NK-92 (cell line): ENCODE data around the gene HES2.
"Not testable (repeated sequence)": the region's sequence is repeated elsewhere in the genome, so short reads cannot be mapped to it uniquely, and the experiment has no call there.

ENCODE experiments used
- DNase-seq: peaks from one replicate; lab custom pipeline; 2025; ENCODE audit not compliant: unreplicated experiment; lab: John Stamatoyannopoulos, UW

The HES2 gene, protein sequence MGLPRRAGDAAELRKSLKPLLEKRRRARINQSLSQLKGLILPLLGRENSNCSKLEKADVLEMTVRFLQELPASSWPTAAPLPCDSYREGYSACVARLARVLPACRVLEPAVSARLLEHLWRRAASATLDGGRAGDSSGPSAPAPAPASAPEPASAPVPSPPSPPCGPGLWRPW

DNA sequence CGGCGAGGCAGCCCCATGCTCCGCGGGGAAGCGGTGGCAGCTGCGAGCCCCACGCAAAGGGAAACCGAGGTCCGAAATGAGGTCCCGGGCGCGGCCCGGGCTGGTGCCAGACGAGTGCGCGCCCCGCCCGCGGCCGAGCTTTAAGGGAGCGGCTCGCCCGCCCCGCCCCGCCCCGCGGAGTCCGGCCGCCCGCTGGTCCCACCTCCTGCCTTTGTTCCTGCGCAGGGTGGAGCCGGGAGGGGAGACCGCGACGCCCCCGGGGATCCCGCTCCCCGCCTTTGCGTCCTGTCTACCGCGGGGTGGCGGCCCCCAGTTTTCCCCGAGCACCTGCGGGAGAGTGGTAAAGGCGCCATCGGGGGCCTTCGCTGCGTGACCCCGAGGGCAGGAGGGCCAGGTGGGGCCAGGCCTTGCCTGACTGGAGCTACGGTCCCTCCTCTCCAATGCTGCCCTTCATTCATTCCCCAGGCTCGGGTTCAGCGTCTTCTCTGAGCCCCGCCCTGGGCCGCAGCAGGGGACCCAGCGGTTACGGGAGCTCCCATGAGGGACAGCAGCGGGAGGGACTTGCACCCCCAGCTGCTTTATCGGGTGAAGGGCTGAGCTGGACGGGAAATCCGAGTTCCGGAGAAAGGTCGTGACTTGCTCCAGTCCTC, at the start of gene HES2:
Gene HES2 (minus strand): TSS at position 116 of the 650 bp plus-strand sequence. CDS start 99 bp downstream, at position 17.
- no peak for DNase-seq

DNA sequence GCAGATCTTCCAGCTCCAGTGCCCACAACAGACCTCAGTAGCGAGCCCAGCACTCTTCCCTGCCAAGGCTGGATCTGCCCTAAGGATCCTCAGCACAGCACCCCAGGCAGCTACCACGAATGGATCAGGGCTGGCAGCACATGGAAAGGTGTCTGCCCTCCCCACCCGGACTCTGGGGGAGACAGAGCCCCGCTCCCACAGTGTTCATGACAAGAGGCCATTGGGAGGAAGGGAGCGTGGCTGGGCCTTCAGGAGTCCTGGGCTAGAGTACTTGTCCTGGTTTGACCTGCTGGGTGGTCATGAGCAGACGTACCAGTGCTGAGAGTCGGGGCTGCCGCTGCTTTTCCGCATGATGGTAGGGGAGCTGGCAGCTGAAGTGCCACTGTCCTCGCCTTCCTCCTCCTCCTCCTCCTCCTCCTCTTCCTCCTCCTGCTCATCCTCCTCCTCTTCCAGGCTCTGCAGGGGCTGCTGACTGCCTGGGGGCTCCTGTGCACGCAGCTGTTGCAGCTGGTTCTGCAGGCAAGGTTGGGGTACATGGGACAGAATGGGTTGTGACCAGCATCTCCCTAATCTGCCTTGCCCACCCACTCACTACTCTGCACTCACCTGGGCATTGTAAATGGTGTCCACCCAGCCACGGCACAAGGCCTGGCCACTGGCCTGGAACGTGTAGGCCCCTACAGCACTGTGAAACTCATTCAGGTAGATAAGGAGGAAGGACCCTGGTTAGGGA, 49.2 kb upstream of the HES2 start:
- no peak for DNase-seq

DNA sequence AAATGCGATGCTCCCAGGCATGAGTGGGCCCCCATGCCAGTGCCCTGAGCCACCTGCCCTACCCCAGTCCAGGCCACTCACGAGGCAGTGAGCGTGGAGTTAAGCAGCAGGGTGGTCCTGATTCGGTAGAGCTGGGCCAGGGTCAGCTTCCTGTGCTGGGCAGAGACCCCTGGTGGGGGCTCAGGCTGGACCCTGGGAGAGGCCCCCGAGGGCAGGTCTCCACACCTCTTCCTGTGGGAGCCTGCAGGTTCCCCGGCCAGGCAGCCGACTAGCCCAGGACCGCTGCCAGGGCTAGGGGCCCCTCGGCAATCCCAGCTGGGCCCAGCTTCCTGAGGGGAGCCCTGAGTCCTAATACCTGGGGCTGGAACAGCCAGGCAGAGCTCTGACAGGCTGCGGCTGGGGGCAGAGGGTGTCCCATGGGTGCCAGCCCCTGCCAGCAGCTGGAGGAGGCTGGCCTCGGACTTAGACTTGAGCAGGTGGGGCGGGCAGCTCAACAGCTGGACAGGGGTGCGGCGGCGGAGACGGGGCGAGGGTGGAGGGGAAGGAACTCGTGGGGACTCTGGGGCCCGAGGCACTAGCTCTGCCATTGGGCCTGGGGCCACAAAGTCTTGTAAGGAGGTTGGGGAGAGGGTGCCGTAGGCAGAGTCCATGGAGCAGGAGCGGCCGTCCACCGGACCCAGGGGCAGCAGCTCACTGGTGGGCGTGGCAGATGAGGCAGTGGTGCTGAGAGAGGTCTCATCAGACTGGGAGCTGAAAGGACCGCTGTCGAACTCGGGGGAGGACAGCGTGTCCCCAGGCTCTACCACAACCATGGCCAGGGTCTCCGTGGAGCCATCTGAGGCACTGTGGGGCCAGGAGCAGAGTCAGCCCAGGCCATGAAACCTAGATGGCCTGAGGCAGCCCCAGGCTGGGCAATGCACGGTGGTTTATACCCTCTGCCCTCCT, 48.3 kb upstream of the HES2 start:
- DNase-seq, result no peak

DNA sequence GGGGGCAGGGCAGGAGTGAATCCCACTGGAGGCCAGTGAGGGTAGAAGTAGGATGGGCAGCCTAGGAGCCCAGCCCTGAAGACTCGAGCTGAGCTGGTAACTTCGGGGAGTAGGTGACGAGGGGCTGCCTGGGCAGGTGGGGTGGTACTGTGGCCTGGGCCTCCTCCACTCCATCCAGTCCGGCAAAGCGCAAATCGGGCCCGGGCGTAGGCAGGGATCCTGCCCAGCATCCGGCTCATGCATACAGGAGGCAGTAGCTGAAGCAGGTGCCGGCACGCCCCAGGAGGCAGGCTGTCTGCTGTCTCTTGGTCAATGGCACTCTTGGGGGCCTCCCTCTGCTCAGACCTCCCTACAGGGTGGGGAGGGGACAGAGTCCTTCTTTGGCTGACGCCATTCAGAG, 47.5 kb upstream of the HES2 start:
- DNase-seq, result no peak

DNA sequence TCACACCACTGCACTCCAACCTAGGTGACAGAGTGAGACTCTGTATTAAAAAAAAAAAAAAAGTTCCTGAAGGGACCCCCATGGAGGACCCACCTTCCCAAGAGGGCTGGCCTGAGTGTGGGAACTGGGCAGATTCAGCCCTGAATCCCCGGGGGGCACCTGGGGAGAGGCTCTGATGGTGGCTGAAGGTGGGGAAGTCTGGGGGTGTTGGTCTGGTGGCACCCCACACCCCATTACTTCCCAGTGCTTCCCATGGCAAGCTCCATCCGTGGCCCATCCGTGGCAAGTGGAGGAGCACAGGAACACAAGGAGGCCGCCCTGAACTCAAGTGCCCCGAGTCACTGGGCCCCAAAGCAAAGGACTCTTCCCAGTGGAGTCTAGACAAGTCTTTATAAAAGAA, 47.0 kb upstream of the HES2 start:
- DNase-seq, result no peak

DNA sequence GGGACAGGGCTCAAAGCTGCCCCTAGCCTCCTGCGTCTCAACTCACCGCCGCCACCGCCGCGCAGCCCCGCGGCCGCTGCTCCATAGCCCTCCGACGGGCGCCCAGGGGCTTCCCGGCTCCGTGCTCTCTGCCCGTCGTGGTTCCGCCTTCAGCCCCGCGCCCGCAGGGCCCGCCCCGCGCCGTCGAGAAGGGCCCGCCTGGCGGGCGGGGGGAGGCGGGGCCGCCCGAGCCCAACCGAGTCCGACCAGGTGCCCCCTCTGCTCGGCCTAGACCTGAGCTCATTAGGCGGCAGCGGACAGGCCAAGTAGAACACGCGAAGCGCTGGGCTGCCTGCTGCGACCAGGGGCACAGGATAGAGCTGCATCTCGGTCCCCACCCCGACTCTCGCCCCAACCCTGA, 46.3 kb upstream of the HES2 start, which contains the start of gene TNFRSF25:
Gene TNFRSF25 (minus strand): TSS at position 151 of the 400 bp plus-strand sequence. CDS start 66 bp downstream, at position 85.
- DNase-seq, result no peak

DNA sequence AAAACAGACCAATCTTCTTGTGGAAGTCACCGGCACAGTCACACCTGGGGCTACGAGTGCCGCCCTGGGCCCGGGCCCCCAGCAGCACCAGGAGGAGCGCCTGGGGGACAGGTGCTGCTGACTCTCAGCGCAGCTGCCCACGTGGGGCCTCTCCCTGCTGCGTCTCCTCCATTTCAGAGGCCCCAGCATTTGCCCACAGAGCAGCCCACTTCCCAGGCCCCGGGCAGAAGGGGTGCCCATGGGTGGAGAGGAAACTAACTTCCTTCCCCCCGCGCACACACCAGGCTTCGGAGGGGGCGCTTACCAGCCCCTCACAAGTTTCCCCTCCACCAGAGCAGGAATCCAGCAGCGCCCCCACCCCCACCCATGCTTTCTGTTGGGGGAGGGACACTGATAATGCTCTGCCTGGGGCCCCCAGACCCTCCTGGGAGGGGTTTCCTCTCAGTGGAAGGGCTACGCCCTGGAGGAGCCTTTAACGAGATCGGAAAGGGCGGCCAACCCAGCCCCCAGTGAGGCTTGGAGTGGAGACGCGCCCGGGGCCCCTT, 45.8 kb upstream of the HES2 start:
- DNase-seq, result no peak

DNA sequence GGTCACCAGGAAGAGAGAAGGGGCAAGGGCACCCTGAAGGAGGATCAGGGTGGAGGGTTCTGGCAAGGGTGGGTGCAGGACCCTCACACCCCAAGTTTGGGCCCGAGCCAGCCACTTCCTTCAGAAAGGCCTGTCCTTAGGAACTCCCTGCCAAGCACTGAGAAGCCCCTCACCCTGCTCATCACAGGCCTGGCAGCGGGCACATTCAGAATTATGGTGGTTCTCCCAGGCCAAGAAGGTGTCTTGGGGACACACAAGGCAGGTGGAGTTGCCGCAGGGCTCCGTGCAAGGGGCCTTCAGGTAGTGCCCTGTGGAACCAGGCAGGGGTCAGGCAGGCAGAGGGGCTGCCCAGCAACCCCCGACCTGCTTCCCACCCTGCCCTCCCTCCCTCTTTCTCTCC, 45.2 kb upstream of the HES2 start:
- DNase-seq, result no peak

DNA sequence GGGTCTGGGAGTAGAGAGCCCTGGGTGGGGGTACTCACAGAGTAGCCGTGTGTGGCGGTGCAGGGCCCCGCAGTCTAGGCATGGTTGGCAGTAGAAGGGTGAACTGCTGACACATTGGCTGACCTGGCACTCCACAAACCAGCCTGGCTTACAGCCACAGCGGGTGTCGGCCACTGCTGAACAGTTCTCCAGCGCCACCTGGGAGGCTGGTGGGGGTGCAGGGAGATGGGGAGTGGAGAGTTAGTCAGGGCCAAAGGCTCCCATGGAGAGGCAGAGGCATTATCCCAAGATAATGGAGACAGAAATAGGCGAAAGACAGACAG, 44.8 kb upstream of the HES2 start:
- no peak for DNase-seq

DNA sequence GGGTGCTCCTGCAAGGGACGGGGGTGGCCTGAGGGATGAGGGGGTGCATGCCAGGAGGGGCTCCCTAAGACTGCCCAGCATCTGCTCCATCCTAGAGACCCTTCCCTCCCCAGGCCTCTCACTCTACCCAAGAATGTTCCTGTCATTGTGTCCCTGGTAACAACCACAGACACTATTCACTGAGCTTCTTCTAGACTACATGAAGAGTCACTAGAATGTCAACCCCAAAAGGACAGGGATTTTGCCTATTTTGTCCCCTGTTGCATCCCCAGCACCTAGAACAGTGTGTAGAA, 43.3 kb upstream of the HES2 start:
- DNase-seq, result no peak

DNA sequence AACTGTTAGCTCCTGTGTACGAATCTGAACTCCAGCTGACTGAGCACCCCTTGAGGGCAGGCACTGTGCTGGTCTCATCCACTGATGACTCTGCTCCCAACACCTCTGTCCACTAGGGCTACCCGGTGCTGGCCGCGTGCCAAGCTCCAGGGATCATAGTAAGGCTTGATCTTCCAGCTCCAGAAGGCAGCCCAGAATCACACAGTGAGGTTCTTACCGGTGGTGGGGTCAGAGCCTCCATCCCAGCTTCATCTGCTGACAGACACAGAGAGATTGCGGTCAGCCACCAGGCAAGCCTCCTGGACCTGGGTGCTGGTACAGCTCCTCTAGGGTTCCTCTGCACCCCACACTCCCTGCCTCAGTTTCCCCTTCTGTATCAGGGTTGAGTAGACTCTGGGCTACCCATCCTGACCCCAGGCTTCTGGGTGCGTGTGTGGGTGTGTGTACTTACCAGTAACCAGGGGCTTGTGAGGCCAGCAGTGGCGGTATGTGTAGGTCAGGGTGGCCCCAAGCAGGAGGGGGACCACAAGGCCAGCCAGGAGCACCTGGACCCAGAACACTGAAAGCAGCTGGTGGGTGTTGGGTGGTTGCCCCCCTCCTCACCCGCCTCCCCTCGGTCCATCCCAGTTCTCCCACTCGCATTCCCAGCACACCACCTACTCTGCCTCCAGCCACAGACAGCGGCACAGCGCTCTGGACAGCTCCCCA, 42.8 kb upstream of the HES2 start:
- no peak for DNase-seq

DNA sequence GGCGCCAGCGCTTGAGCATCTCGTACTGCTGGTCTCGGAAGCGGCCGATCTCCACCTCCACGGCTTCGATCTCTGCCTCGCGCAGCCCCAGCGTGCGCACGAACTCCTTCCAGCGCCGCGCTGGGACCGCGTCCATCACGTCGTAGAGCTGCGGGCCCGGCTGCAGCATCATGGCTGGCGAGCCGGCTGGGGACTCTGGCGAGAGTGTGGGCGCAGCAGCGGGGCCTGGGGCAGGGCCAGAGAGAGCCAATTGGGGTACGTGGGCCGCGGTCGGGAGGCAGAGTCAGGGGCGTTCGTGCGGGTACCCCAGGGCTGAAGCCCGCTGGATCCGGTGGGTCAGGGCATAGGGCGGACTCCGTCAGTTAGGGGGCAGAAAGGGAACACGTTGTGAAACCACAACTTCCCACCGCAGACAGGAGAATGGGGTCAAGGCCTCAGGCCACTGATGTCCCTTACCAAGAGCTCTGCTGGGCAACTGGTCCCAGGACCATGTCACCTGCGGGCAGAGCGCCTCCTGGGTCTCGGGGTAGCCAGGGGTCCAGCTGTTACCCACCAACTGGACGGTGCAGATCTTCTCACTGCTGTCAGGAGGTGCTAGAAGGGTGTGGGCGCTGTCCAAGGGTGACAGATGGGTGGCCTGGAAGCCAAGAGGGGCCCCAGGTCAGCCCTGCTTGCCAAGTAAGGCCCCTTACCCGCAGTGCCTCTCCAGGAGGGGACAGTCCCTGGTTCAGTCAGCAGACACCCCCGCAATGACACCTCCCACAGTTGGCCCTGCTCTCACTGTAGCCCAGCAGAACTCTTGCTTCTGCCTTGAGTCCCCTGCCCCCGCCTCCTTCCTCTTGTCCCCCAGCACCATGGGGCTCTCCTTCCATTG, 42.1 kb upstream of the HES2 start:
- no peak for DNase-seq

DNA sequence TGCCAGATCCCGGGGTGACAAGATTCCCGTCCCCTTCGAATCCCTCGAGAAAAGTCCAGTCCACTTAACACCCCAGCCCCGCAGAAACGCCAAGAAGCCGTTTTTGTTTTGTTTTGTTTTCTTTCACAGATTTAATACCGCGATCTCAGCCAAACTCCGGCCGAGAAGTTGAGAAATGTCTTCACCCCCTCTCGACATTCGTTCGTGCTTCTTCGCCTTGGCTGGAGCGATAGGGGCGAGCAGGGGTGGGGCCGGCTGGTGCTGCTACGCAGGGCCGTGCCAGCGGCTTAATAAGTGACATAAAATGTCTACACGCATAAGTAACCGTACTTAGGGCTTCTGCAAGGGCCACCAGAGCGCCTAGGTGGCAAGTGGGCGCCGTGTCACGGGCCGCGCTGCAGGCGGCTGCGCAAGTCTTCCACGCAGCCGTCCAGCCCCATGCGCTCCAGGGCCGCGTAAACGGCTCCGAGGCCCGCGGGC, 41.4 kb upstream of the HES2 start:
- no peak for DNase-seq

DNA sequence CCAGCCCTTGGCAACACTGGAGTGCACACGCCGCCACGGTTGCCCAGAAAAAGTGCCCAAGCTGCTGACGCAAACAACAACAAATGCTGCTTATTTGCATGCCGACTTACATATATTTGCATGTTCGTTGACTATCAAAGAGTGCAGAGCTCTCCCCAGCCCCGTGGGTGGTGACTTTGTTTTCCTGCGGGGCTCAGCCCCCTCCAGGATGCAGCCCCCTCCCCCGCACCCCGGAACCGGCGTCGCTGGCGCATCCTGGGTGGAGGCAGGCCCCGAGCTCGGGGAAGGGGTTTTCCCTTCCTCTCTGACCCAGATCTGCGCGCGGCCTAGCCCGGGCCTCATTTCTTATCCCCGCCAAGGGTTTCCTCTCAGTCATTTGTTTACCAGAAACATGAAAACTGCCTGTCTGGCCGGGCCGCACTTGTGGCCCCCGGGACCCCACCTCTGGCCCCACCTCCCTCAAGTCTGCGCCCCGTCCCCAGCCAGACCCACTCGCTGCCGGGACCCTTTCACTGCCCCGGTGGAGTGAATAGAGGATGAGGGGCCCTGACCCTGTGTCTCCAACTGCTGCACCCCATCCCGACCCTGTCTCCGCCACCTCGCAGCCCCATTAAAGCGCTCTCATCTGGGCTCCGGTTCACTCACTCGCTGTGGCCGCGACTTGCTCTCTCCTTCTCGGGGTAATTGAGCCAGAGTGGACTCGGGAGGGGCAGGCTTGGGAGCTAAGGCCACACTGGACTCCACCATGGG, 40.8 kb upstream of the HES2 start:
- DNase-seq, result peak; percentile 34

DNA sequence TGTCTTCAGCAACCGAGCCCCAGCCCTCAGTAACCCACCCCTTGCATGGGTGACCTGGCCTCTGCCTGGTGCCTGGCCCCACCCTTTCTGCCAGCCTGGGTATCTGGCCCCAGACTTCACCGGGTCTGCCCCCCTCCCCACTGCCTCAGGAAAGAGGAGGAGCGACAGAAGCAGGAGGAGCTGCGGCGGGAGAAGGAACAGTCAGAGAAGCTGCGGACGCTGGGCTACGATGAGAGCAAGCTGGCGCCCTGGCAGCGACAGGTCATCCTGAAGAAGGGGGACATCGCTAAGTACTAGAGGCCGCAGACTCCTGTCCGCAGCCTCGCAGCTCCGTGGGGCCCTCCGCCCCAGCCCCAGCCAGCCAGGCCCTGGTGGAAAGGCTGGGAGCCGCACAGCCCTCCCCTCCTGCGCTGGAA, 40.1 kb upstream of the HES2 start:
- no peak for DNase-seq

DNA sequence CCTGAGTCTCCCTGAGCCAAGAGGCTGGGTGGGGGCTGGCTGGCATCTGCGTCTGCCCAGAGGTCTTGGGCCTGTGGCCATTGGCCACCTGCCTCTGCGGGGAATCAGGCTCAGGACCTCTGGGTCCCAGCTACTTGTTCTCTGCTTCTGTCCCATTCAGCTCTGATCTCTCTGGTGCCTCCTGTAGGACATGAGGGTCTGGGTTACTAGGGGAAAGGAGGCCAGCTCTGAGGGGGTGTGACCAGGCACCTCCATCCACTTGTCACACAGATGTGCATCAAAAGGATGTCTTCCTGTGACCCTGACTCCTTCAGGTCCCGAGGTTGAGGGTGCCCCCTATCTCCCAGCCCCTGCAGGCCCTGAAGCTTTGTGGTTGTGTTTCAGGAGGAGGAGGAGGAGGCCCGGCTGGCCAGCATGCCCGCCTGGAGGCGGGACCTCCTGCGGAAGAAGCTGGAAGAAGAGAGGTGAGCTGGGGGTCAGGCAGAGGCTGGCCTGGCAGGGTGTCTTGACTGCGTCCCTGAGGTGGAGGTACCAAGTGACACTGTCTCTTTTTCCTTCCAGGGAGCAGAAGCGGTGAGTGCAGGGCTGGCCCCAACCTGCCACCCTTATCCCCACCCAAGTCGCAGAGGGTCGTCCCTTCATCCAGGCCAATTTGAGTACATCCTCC, 37.2 kb upstream of the HES2 start:
- no peak for DNase-seq

DNA sequence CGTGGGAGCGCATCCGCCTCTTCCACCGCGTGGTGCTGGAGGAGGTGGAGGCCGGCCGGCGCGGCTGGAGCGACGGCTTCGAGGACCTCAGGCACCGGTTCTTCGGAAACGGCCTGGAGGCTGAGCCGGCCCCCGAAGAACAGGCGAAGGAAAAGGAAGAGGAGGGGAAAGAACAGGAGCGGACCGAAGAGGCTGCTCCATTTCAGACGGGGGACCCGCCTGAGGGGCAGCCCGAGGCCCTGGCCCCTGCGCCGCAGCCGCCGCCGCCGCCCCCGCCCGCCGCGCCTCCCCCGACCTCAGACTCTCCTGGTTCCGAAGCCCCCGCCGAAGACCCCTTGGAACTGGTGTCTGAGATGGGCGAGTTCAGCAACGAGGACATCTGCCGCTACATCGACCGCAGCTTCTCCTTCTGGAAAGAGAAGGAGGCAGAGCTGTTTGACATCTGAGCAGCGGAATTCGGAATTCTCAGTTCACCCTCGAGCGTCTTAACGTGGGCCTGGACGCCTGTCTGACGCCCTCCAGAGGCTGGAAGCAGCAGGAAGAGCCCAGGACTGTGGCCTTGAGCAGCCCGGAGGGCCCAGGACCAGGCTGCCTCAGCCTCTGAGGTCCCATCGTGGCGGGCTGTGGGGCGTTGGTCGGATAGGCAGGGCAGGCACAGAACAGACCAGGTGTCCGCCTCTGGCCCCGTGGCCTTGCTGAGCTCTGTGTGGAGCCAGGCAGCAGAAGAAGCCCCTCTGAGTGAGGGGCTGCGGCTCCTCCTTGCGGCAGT, 36.2 kb upstream of the HES2 start:
- not testable (repeated sequence) for DNase-seq
